HL-60 (cell line): Measurements from ENCODE around the gene CCDC183.

Experiments used
- POLR2AphosphoS5 ChIP-seq: IDR thresholded peaks from 2 replicates; pipeline ENCODE4 v1.6.1; 2012; ENCODE audit warnings: low read depth
- SPI1 ChIP-seq: IDR thresholded peaks from 2 replicates; pipeline ENCODE4 v1.6.1; 2012; ENCODE audit warnings: low read depth, mild to moderate bottlenecking, borderline replicate concordance
- TF ChIP-seq, protein P1 (sequence below): IDR thresholded peaks from one replicate; pipeline ENCODE4 v1.5.1; 2011; ENCODE audit warnings: low read length, control low read depth, inconsistent platforms; ENCODE audit not compliant: insufficient read depth
- TF ChIP-seq, protein P2 (sequence below): IDR thresholded peaks from 2 replicates; pipeline ENCODE4 v1.6.1; 2012; ENCODE audit warnings: low read depth; ENCODE audit not compliant: insufficient replicate concordance

DNA sequence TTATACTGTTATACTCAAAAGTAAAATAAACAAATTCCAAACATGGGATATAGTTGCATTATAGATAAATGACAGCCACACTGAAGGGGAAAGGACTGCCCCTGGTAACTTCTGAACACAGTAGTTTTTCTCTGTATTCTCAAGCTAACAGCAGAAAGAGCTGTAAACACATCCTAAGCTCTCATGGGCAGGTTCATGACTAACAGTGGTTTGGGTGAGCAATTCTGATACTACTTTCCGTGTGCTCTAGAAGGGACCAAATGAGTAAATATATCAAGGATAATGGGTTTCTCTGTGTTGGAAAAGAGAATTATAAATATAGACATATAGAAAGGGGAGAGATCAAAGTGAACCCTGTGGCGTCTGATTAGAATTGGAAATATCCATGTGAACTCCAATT lies 45.6 kb upstream of the CCDC183 start:
- TF ChIP-seq, protein P1, sequence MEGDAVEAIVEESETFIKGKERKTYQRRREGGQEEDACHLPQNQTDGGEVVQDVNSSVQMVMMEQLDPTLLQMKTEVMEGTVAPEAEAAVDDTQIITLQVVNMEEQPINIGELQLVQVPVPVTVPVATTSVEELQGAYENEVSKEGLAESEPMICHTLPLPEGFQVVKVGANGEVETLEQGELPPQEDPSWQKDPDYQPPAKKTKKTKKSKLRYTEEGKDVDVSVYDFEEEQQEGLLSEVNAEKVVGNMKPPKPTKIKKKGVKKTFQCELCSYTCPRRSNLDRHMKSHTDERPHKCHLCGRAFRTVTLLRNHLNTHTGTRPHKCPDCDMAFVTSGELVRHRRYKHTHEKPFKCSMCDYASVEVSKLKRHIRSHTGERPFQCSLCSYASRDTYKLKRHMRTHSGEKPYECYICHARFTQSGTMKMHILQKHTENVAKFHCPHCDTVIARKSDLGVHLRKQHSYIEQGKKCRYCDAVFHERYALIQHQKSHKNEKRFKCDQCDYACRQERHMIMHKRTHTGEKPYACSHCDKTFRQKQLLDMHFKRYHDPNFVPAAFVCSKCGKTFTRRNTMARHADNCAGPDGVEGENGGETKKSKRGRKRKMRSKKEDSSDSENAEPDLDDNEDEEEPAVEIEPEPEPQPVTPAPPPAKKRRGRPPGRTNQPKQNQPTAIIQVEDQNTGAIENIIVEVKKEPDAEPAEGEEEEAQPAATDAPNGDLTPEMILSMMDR = no peak
- TF ChIP-seq, protein P2, sequence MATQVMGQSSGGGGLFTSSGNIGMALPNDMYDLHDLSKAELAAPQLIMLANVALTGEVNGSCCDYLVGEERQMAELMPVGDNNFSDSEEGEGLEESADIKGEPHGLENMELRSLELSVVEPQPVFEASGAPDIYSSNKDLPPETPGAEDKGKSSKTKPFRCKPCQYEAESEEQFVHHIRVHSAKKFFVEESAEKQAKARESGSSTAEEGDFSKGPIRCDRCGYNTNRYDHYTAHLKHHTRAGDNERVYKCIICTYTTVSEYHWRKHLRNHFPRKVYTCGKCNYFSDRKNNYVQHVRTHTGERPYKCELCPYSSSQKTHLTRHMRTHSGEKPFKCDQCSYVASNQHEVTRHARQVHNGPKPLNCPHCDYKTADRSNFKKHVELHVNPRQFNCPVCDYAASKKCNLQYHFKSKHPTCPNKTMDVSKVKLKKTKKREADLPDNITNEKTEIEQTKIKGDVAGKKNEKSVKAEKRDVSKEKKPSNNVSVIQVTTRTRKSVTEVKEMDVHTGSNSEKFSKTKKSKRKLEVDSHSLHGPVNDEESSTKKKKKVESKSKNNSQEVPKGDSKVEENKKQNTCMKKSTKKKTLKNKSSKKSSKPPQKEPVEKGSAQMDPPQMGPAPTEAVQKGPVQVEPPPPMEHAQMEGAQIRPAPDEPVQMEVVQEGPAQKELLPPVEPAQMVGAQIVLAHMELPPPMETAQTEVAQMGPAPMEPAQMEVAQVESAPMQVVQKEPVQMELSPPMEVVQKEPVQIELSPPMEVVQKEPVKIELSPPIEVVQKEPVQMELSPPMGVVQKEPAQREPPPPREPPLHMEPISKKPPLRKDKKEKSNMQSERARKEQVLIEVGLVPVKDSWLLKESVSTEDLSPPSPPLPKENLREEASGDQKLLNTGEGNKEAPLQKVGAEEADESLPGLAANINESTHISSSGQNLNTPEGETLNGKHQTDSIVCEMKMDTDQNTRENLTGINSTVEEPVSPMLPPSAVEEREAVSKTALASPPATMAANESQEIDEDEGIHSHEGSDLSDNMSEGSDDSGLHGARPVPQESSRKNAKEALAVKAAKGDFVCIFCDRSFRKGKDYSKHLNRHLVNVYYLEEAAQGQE = no peak
- TF ChIP-seq POLR2AphosphoS5 (no peak), SPI1 (no peak)
